ENCODE measurements around the gene EML1.
A peak's percentile ranks its signal among the peaks of the same experiment; 100 is the strongest.

The EML1 gene

GRCh38 chr14:99803803-99804202 is 10.6 kb downstream of the EML1 start:
- DNase-seq (no peak), ATAC-seq (no peak)

GRCh38 chr14:99805757-99806439 is 12.7 kb downstream of the EML1 start:
- DNase-seq (no peak), ATAC-seq (no peak)

- DNase-seq (no peak), ATAC-seq (no peak)
These were observed 13.6 kb downstream of the EML1 start for GRCh38 chr14:99806836-99807235.

GRCh38 chr14:99807413-99808153 is 14.4 kb downstream of the EML1 start:
- ATAC-seq (peak; percentile 32), DNase-seq (no peak)

GRCh38 chr14:99808154-99808505 is 14.9 kb downstream of the EML1 start:
- DNase-seq (no peak), ATAC-seq (no peak)

- no peak for ATAC-seq
These were observed 15.3 kb downstream of the EML1 start for GRCh38 chr14:99808515-99808914.

GRCh38 chr14:99809360-99809759 is 16.1 kb downstream of the EML1 start:
- DNase-seq, result no peak

More at GRCh38 chr14:99808515-99808914, 15.3 kb downstream of the EML1 start:
- no peak for DNase-seq

GRCh38 chr14:99809859-99810558 is 16.8 kb downstream of the EML1 start:
- DNase-seq (no peak), ATAC-seq (no peak)

More at GRCh38 chr14:99809360-99809759, 16.1 kb downstream of the EML1 start:
- ATAC-seq, result no peak

GRCh38 chr14:99810559-99810874 is 17.3 kb downstream of the EML1 start:
- DNase-seq, result no peak
- ATAC-seq, result no peak

GRCh38 chr14:99812096-99812750 is 19.0 kb downstream of the EML1 start:
- no peak for DNase-seq
- no peak for ATAC-seq

GRCh38 chr14:99812892-99813291 is 19.7 kb downstream of the EML1 start:
- ATAC-seq, result no peak
- DNase-seq, result no peak

- ATAC-seq, result no peak
- no peak for DNase-seq
These were observed 22.5 kb downstream of the EML1 start for GRCh38 chr14:99815696-99816095.

- DNase-seq (no peak), ATAC-seq (no peak)
These were observed 23.0 kb downstream of the EML1 start for GRCh38 chr14:99816217-99816616.

- DNase-seq (no peak), ATAC-seq (no peak)
These were observed 23.4 kb downstream of the EML1 start for GRCh38 chr14:99816642-99817041.

- no peak for DNase-seq
- no peak for ATAC-seq
These were observed 24.1 kb downstream of the EML1 start for GRCh38 chr14:99817331-99817730.

GRCh38 chr14:99818503-99819036 is 25.4 kb downstream of the EML1 start:
- ATAC-seq (peak; percentile 65), DNase-seq (no peak)

- ATAC-seq (peak; percentile 35), DNase-seq (peak; percentile 15)
These were observed 26.3 kb downstream of the EML1 start for GRCh38 chr14:99819514-99819913.

- no peak for ATAC-seq
These were observed 27.6 kb downstream of the EML1 start for GRCh38 chr14:99820702-99821331.

GRCh38 chr14:99821519-99822508 is 28.6 kb downstream of the EML1 start:
- peak; percentile 20 for ATAC-seq
- peak; percentile 15 for DNase-seq

More at GRCh38 chr14:99820702-99821331, 27.6 kb downstream of the EML1 start:
- no peak for DNase-seq

- ATAC-seq, result no peak
- DNase-seq, result no peak
These were observed 29.7 kb downstream of the EML1 start for GRCh38 chr14:99822800-99823455.

Measured in stimulated activated naive CD8-positive, alpha-beta T cell treated with anti-CD3 and anti-CD28 coated beads, Interleukin-15, Interleukin-2, amounts not matched to agents 100 U/mL and 50 U/mL, for 24 hours (primary cell).